Endothelial cell of umbilical vein (primary cell): ENCODE results near the gene PPP2CA. TPM values are rescaled to one million over a fixed set of nuclear protein-coding genes. Genes with fewer than 3 reads are reported as not detected.
A peak's percentile ranks its signal among the peaks of the same experiment; 100 is the strongest.

ENCODE experiments used
- BruUV-seq: library from RNA; stranded (reverse); fragments of 400-500 nt; replicated peaks from 2 replicates; lab custom pipeline; 2021; lab: Mats Ljungman, UMichigan
- CTCF ChIA-PET: fragments of 300-600, 350-600 bp; sonication (Branson Sonifier 250); formaldehyde crosslinking; loops from one replicate; lab custom pipeline; 2021; ENCODE audit warnings: antibody characterized with exemption, inconsistent platforms; lab: Charles Lee
- POLR2A ChIA-PET: fragments of 300-600, 350-600 bp; sonication (Branson Sonifier 250); formaldehyde crosslinking; loops from one replicate; lab custom pipeline; 2021; ENCODE audit warnings: antibody characterized with exemption, inconsistent platforms; lab: Charles Lee
- DNase-seq: peaks from one replicate; pipeline ENCODE4 v3.0.0-alpha.2; 2011; ENCODE audit warnings: low read depth, low spot score
- FAIRE-seq: peaks from 2 replicates; lab custom pipeline; 2011; peaks lifted over from hg19 to GRCh38; lab: Jason Lieb, UNC
- H2AFZ ChIP-seq: 2 replicates; pipeline ENCODE4 v1.6.0; 2012; ENCODE audit warnings: low read depth, low read length, control low read depth, inconsistent platforms
- H3K27ac ChIP-seq: 2 replicates; pipeline ENCODE4 v1.5.1; 2011; ENCODE audit warnings: low read depth, mild to moderate bottlenecking, control low read depth, low read length, moderate library complexity; ENCODE audit not compliant: insufficient read depth
- H3K27me3 ChIP-seq, 2 experiments: 2 replicates each; pipeline versions ENCODE4 v1.6.0 to v1.6.1; 2011; ENCODE audit warnings: low read length in 2 of 2, mixed read lengths in 1 of 2; ENCODE audit not compliant: control insufficient read depth in 2 of 2, insufficient read depth in 2 of 2
- H3K36me3 ChIP-seq, 2 experiments: 2 replicates in 1 of 2; 3 replicates in 1 of 2; pipeline ENCODE4 v1.5.1; 2011; ENCODE audit warnings: low read length in 2 of 2, mild to moderate bottlenecking in 1 of 2, moderate library complexity in 1 of 2; ENCODE audit not compliant: control insufficient read depth in 2 of 2, insufficient read depth in 2 of 2; ENCODE audit errors: extremely low read depth in 1 of 2
- H3K4me1 ChIP-seq: 3 replicates; pipeline ENCODE4 v1.5.1; 2011; ENCODE audit warnings: mild to moderate bottlenecking, low read length; ENCODE audit not compliant: control insufficient read depth, insufficient read depth; ENCODE audit errors: extremely low read depth
- H3K4me2 ChIP-seq: 2 replicates; pipeline ENCODE4 v1.6.1; 2011; ENCODE audit warnings: low read length, control low read depth, mixed read lengths; ENCODE audit not compliant: insufficient read depth
- H3K4me3 ChIP-seq, 3 experiments: fragments of 200-600 bp in 1 of 3; sonication (generic), shearing (Covaris generic) in 1 of 3; replicated peaks in 1 of 3; 2 replicates each; pipeline ENCODE4 v1.5.1; 2011 to 2016; ENCODE audit warnings: control low read depth in 3 of 3, low read length in 3 of 3, mild to moderate bottlenecking in 2 of 3, inconsistent platforms in 1 of 3, low read depth in 1 of 3, moderate library complexity in 1 of 3; ENCODE audit not compliant: insufficient read depth in 1 of 3
- H3K79me2 ChIP-seq: 2 replicates; pipeline ENCODE4 v1.6.0; 2012; ENCODE audit warnings: low read length, inconsistent platforms; ENCODE audit not compliant: control insufficient read depth, insufficient read depth
- H3K9ac ChIP-seq: replicated peaks from 2 replicates; pipeline ENCODE3; 2011; ENCODE audit warnings: low read length, control low read depth; ENCODE audit not compliant: insufficient read depth; ENCODE audit errors: extremely low read depth
- H3K9me1 ChIP-seq: replicated peaks from 3 replicates; pipeline ENCODE4 v1.6.0; 2011; ENCODE audit warnings: mild to moderate bottlenecking, low read length; ENCODE audit not compliant: control insufficient read depth, insufficient read depth; ENCODE audit errors: extremely low read depth
- H3K9me3 ChIP-seq: replicated peaks from 2 replicates; pipeline ENCODE4 v1.5.1; 2012; ENCODE audit warnings: low read length, inconsistent platforms; ENCODE audit not compliant: control insufficient read depth, insufficient read depth
- H4K20me1 ChIP-seq: replicated peaks from 2 replicates; pipeline ENCODE3; 2011; ENCODE audit warnings: mild to moderate bottlenecking, low read length; ENCODE audit not compliant: control insufficient read depth, insufficient read depth; ENCODE audit errors: extremely low read depth
- CTCF ChIP-seq, 2 donors: IDR thresholded peaks; 1 replicate in 1 of 2; 2 replicates in 1 of 2; pipeline ENCODE4 v1.5.1; 2011; ENCODE audit warnings: low read length in 2 of 2, mild to moderate bottlenecking in 2 of 2, moderate library complexity in 2 of 2, control low read depth in 1 of 2, inconsistent platforms in 1 of 2, low read depth in 1 of 2; ENCODE audit not compliant: insufficient read depth in 1 of 2; ENCODE audit errors: extremely low read depth in 1 of 2
- EZH2 ChIP-seq: IDR thresholded peaks from 2 replicates; pipeline ENCODE4 v1.6.1; 2012; ENCODE audit warnings: borderline replicate concordance, low read depth, mild to moderate bottlenecking, moderate library complexity, low read length, inconsistent platforms; ENCODE audit not compliant: severe bottlenecking
- FOS ChIP-seq: IDR thresholded peaks from 2 replicates; pipeline ENCODE4 v1.6.1; 2011; ENCODE audit warnings: mild to moderate bottlenecking, low read length, moderate library complexity, borderline replicate concordance; ENCODE audit not compliant: insufficient read depth
- GATA2 ChIP-seq: IDR thresholded peaks from 2 replicates; pipeline ENCODE4 v1.7.0; 2011; ENCODE audit warnings: low read depth, mild to moderate bottlenecking, moderate library complexity, mixed read lengths, low read length; ENCODE audit not compliant: insufficient read length, insufficient read depth
- JUN ChIP-seq: IDR thresholded peaks from 2 replicates; pipeline ENCODE4 v1.6.1; 2011; ENCODE audit warnings: borderline replicate concordance, low read depth; ENCODE audit not compliant: insufficient read length, insufficient read depth
- MYC ChIP-seq: IDR thresholded peaks from one replicate; pipeline ENCODE4 v1.6.1; 2011; ENCODE audit warnings: mild to moderate bottlenecking, low read depth, low read length
- POLR2A ChIP-seq: IDR thresholded peaks from 2 replicates; pipeline ENCODE4 v1.6.1; 2012; ENCODE audit warnings: low read depth, mild to moderate bottlenecking, control low read depth, low read length
- dilution Hi-C: fragments of 300-500 bp; cut with MboI; formaldehyde crosslinking; loops from one replicate; pipeline ENCODE4 v1.15.0; 2019; ENCODE audit warnings: low sequenced_read_pairs; ENCODE audit not compliant: extremely low pct_ligation_motif_present
- intact Hi-C: fragments of 100-400 bp; cut with micrococcal nuclease; formaldehyde crosslinking; loops from one replicate; pipeline ENCODE4 v1.10.0; 2022
- polyA plus RNA-seq, 4 experiments: library from polyadenylated mRNA; depleted of rRNA in 3 of 4; stranded (reverse) in 3 of 4; unstranded in 1 of 4; fragments of >200 nt; gene quantifications; 2 replicates each; pipeline versions ENCODE4 v1.2.1 to v1.2.3, GENCODE V29; 2011 to 2012; ENCODE audit warnings: missing spikeins in 1 of 4
- total RNA-seq: library from RNA; stranded (reverse); gene quantifications from 2 replicates; pipeline ENCODE4 v1.2.3, GENCODE V29; 2021
- TF ChIP-seq, protein P1 (sequence below): IDR thresholded peaks from 2 replicates; pipeline ENCODE4 v1.6.1; 2011; ENCODE audit not compliant: insufficient read depth, insufficient read length

Gene PPP2CA
- total and polyA plus RNA-seq, 2 donors (not counting 3 experiments of a cell fraction or from before 2014, with no cell fraction given): 107 to 183 TPM

DNA sequence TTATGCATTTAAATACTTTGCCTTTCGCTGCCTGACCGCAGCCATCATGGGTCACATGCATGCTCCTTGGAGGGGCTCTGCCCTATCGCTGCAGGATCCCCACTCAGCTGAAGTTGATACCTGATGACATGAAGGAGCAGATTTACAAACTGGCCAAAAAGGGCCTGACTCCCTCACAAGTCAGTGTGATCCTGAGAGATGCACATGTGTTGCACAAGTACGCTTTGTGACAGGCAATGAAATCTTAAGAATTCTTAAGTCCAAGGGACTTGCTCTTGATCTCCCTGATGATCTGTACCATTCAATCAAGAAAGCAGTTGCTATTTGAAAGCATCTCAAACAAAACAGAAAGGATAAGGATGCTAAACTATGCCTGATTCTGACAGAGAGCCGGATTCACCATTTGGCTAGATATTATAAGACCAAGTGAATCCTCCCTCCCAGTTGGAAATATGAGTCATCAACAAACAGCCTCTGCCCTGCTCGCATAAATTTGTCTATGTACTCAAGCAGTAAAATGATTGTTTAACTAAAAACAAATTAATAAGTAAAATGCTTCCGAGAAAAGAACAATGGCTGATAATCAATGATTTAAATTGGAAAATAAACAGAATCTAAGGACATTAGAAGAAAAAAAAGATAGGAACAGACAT, 41.6 kb upstream of the PPP2CA start:
- Histone ChIP-seq H3K27me3 (peaks cover 2 to 21% of the 10 kb centered on the region in 2 experiments), H3K27ac (no peak overlapping the region), H2AFZ (no peak overlapping the region), H3K4me3 (no peak overlapping the region), H3K9me1 (no peaks in the 10 kb centered on the region), H3K9ac (no peak overlapping the region), H3K9me3 (no peaks in the 10 kb centered on the region), H3K36me3 (no peaks in the 10 kb centered on the region), H3K4me1 (no peaks in the 10 kb centered on the region), H3K79me2 (no peaks in the 10 kb centered on the region), H4K20me1 (no peaks in the 10 kb centered on the region), H3K4me2 (no peak overlapping the region)
- ChIA-PET POLR2A (interaction anchor here (0.6 kb wide), 1 partner anchor 47 kb away, joined by 7 read pairs; no protein-coding TSS in a partner anchor), CTCF (interaction anchor here (1.3 to 1.6 kb wide), 3 partner anchors 22 to 320 kb away, joined by 3 to 4 read pairs (median 4); no protein-coding TSS in a partner anchor)
- TF ChIP-seq GATA2 (no peak), JUN (no peak), FOS (peak; percentile 46), MYC (no peak), EZH2 (no peak), POLR2A (no peak), CTCF (IDR thresholded peaks at IDR 0.05; ENCODE audit: extremely low read depth in 1 of 2, insufficient read depth in 1 of 2, low read depth in 1 of 2, low read length in 2 of 2) (no peak)
- TF ChIP-seq, protein P1, sequence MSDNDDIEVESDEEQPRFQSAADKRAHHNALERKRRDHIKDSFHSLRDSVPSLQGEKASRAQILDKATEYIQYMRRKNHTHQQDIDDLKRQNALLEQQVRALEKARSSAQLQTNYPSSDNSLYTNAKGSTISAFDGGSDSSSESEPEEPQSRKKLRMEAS: no peak
- no peak for DNase-seq
- no peak for FAIRE-seq
- BruUV-seq: no TSS peak
- dilution Hi-C loops: no loop called here
- intact Hi-C loops: no loop called here
